Natural killer cell (primary cell): ENCODE data around the gene ZNF678. TPM values are rescaled to one million over a fixed set of nuclear protein-coding genes. Genes with fewer than 3 reads are reported as not detected.

ENCODE experiments used
- ATAC-seq, 3 donors: fragments of 150-1000 bp in 2 of 3; fragments of 200-7000 bp in 1 of 3; cut with Tn5 transposase; 1 replicate in 1 of 3; 2 replicates in 2 of 3; pipeline ENCODE4 v1.10.0; 2021; ENCODE audit warnings: mild to moderate bottlenecking in 2 of 3, moderate library complexity in 2 of 3
- DNase-seq, 2 donors: peaks; one replicate each; pipeline versions ENCODE4 v3.0.0 to v3.0.0-alpha.2; 2013 to 2021; ENCODE audit warnings: mixed read lengths in 1 of 2
- H3K27ac ChIP-seq: one replicate; pipeline ENCODE4 v1.5.1; 2013; ENCODE audit warnings: mild to moderate bottlenecking, low read length
- H3K27me3 ChIP-seq: one replicate; pipeline ENCODE4 v1.6.1; 2013; ENCODE audit warnings: low read length; ENCODE audit not compliant: control insufficient read depth, insufficient read depth
- H3K36me3 ChIP-seq: one replicate; pipeline ENCODE4 v1.6.1; 2013; ENCODE audit warnings: low read length; ENCODE audit not compliant: control insufficient read depth, insufficient read depth
- H3K4me1 ChIP-seq: one replicate; pipeline ENCODE4 v1.6.1; 2013; ENCODE audit warnings: low read length; ENCODE audit not compliant: control insufficient read depth, insufficient read depth
- H3K4me3 ChIP-seq: one replicate; pipeline ENCODE4 v1.5.1; 2013; ENCODE audit warnings: low read length
- H3K9me3 ChIP-seq: one replicate; pipeline ENCODE4 v1.6.1; 2013; ENCODE audit warnings: low read length; ENCODE audit not compliant: control insufficient read depth, insufficient read depth
- H3K27ac Mint-ChIP-seq, 2 donors: one replicate each; pipeline ENCODE4 v1.8.0; 2022; ENCODE audit warnings: mild to moderate bottlenecking in 2 of 2, mixed read lengths in 2 of 2, moderate library complexity in 1 of 2
- H3K27me3 Mint-ChIP-seq, 2 donors: one replicate each; pipeline ENCODE4 v1.8.0; 2022; ENCODE audit warnings: low read depth in 2 of 2, mixed read lengths in 2 of 2
- H3K36me3 Mint-ChIP-seq: one replicate; pipeline ENCODE4 v1.8.0; 2022; ENCODE audit warnings: mixed read lengths
- H3K4me1 Mint-ChIP-seq, 2 donors: one replicate each; pipeline ENCODE4 v1.8.0; 2022; ENCODE audit warnings: mixed read lengths in 2 of 2
- H3K4me3 Mint-ChIP-seq: one replicate; pipeline ENCODE4 v1.8.0; 2022; ENCODE audit warnings: mild to moderate bottlenecking, moderate library complexity, mixed read lengths
- H3K9me3 Mint-ChIP-seq, 2 donors: one replicate each; pipeline ENCODE4 v1.8.0; 2022; ENCODE audit warnings: mixed read lengths in 2 of 2
- WGBS: methylation state at CpG from one replicate; pipeline ENCODE4 v1.1.7; 2013; ENCODE audit warnings: missing lambda C conversion rate; ENCODE audit not compliant: insufficient coverage; 5-methylcytosine and 5-hydroxymethylcytosine counted together
- intact Hi-C: fragments of 100-400 bp; cut with micrococcal nuclease; formaldehyde crosslinking; loops from one replicate; pipeline ENCODE4 v1.14.2; 2022
- total RNA-seq, 4 donors: library from RNA; stranded (reverse); fragments of 120-200 nt in 1 of 4; gene quantifications; one replicate each; pipeline versions ENCODE4 v1.2.3 to v1.2.4, GENCODE V29; 2013 to 2022
- TF ChIP-seq, protein P1 (sequence below): fragments of 200-600 bp; IDR thresholded peaks from one replicate; pipeline ENCODE4 v1.8.0; 2022; ENCODE audit warnings: antibody characterized with exemption

ZNF678 gene
- total RNA-seq, 3 donors from 2014 or later (not counting 1 experiment from before 2014, with no cell fraction given) = 9.7 to 14.0 (median 10.7) TPM

DNA sequence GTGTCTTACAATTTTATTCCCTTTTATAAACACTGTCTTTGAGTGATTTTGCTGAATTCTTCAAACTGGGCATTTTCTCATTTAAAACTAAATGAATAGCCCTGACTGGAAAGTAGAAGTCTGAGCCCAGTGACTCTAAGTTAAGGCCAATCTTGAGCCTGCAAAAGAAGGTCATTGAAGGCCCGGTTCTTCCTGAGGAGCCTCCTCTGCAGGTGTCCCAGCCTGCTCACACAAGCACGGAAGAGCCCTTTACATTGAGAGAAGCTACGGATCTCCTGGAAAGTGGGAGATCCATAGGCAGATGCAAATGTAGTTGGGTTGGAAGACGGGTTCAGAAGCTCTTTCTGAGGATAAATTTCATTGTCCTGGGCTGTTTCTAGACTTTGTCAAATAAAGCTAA lies 3.9 kb downstream of the ZNF678 start:
- no peaks in the 10 kb centered on the region for H3K9me3 Mint-ChIP-seq
- no peak for DNase-seq
- no peak overlapping the region for H3K27ac Mint-ChIP-seq
- no peaks in the 10 kb centered on the region for H3K9me3 ChIP-seq
- peaks cover under 1 to 3% of the 10 kb centered on the region in 2 donors for H3K27me3 Mint-ChIP-seq
- no peak for ATAC-seq
- TF ChIP-seq, protein P1, sequence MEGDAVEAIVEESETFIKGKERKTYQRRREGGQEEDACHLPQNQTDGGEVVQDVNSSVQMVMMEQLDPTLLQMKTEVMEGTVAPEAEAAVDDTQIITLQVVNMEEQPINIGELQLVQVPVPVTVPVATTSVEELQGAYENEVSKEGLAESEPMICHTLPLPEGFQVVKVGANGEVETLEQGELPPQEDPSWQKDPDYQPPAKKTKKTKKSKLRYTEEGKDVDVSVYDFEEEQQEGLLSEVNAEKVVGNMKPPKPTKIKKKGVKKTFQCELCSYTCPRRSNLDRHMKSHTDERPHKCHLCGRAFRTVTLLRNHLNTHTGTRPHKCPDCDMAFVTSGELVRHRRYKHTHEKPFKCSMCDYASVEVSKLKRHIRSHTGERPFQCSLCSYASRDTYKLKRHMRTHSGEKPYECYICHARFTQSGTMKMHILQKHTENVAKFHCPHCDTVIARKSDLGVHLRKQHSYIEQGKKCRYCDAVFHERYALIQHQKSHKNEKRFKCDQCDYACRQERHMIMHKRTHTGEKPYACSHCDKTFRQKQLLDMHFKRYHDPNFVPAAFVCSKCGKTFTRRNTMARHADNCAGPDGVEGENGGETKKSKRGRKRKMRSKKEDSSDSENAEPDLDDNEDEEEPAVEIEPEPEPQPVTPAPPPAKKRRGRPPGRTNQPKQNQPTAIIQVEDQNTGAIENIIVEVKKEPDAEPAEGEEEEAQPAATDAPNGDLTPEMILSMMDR = no peak
- H3K27me3 ChIP-seq = no peaks in the 10 kb centered on the region
- H3K36me3 ChIP-seq = no peaks in the 10 kb centered on the region
- H3K27ac ChIP-seq = no peak overlapping the region
- WGBS = 99% methylated on average over 3 of the region's 4 CpGs
- H3K36me3 Mint-ChIP-seq = no peaks in the 10 kb centered on the region
- peaks cover 45% of the 10 kb centered on the region in 2 donors for H3K4me1 Mint-ChIP-seq
- H3K4me1 ChIP-seq = peaks cover 9% of the 10 kb centered on the region
- intact Hi-C loops = no loop called here
- no peak overlapping the region for H3K4me3 ChIP-seq
- H3K4me3 Mint-ChIP-seq = no peak overlapping the region

DNA sequence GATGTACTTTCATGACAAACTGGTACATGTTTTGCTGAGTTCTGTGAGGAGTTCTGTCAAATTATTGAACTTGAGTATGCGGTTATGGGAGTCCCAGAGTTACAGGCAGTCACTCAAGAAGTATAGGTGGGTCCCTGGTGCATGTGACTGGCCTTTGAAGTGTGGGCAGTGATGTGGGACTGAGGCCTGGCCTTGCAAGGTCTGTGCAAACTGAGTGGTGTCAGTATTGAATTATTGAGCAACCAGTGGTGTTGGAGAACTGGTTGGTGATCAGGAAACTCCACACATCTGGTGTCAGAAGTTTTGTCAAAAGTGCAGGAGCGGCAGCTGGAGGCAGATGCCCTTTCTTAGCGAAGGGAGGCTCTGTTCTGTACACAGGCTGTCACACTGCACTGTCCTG lies 5.2 kb downstream of the ZNF678 start:
- peaks cover 2% of the 10 kb centered on the region for H3K4me1 ChIP-seq
- H3K9me3 ChIP-seq = no peaks in the 10 kb centered on the region
- WGBS = over 99% methylated on average over 3 of the region's 3 CpGs
- no peaks in the 10 kb centered on the region for H3K27me3 ChIP-seq
- H3K4me3 ChIP-seq = no peak overlapping the region
- Mint-ChIP-seq H3K27ac (peak overlapping the region in 1 of 2 donors; percentile 23), H3K27me3 (no peaks in the 10 kb centered on the region), H3K4me1 (peaks cover 44 to 45% of the 10 kb centered on the region in 2 donors), H3K9me3 (no peaks in the 10 kb centered on the region), H3K4me3 (no peak overlapping the region), H3K36me3 (no peaks in the 10 kb centered on the region)
- H3K36me3 ChIP-seq = no peaks in the 10 kb centered on the region
- H3K27ac ChIP-seq = no peak overlapping the region
- TF ChIP-seq, protein P1 = no peak
- DNase-seq = no peak
- ATAC-seq = no peak
- intact Hi-C loops = no loop called here

DNA sequence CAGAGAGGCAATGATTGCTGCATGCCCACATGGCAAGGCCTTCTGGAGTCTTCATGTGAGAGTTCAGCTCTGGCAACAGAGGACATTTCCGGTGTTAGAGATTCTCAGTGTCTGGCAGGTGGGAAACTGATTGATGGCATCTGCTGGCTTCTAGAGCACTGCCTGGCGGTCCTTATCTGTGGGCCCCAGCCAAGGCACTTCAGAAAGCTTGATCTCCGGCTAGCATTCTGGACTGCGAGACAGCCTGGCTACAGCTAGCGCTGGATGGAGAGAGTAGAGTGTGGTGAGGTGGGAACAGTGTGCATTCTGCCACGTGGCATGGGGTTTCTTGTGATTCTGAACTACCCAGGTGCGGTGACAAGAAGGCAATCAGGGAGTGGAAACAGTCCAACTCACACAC lies 9.4 kb downstream of the ZNF678 start:
- no peaks in the 10 kb centered on the region for H3K27me3 ChIP-seq
- intact Hi-C loops = no loop called here
- Mint-ChIP-seq H3K4me3 (no peak overlapping the region), H3K9me3 (peaks cover 2 to 10% of the 10 kb centered on the region in 2 donors), H3K27ac (peak overlapping the region; percentile 39 to 42), H3K4me1 (peaks cover 37 to 66% of the 10 kb centered on the region in 2 donors), H3K27me3 (no peaks in the 10 kb centered on the region), H3K36me3 (peaks cover 7% of the 10 kb centered on the region)
- no peak overlapping the region for H3K27ac ChIP-seq
- no peaks in the 10 kb centered on the region for H3K9me3 ChIP-seq
- 96% methylated on average over 6 of the region's 7 CpGs for WGBS
- no peaks in the 10 kb centered on the region for H3K4me1 ChIP-seq
- H3K4me3 ChIP-seq = no peak overlapping the region
- DNase-seq (no peak), ATAC-seq (no peak)
- TF ChIP-seq, protein P1 = no peak
- no peaks in the 10 kb centered on the region for H3K36me3 ChIP-seq

DNA sequence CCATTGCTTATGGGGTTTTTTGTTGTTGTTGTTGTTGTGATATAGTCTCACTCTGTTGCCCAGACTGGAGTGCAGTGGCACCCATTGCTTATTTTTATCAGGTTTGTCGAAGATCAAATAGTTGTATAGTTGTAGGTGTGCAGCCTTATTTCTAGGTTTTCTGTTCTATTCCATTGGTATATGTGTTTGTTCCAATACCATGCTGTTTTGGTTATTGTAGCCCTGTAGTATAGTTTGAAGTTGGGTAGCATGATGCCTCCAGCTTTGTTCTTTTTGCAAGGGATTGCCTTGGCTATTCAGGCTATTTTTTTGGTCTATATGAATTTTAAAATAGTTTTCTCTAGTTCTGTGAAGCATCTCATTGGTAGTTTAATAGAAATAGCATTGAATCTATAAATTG lies 11.6 kb downstream of the ZNF678 start:
- ATAC-seq (no peak), DNase-seq (no peak)
- Mint-ChIP-seq H3K9me3 (peaks cover 2 to 16% of the 10 kb centered on the region in 2 donors), H3K4me3 (no peak overlapping the region), H3K36me3 (peaks cover 16% of the 10 kb centered on the region), H3K27me3 (no peaks in the 10 kb centered on the region), H3K27ac (no peak overlapping the region), H3K4me1 (peaks cover 40 to 67% of the 10 kb centered on the region in 2 donors)
- no peak overlapping the region for H3K4me3 ChIP-seq
- H3K27me3 ChIP-seq = no peaks in the 10 kb centered on the region
- no peaks in the 10 kb centered on the region for H3K4me1 ChIP-seq
- intact Hi-C loops = no loop called here
- 100% methylated on average over 1 of the region's 1 CpG for WGBS
- no peaks in the 10 kb centered on the region for H3K9me3 ChIP-seq
- H3K27ac ChIP-seq = no peak overlapping the region
- H3K36me3 ChIP-seq = no peaks in the 10 kb centered on the region
- TF ChIP-seq, protein P1 = no peak
